Fibroblast of villous mesenchyme (primary cell): Measurements from ENCODE around the gene SEPTIN10. TPM values are rescaled to one million over a fixed set of nuclear protein-coding genes. Genes with fewer than 3 reads are reported as not detected.

Experiments used
- DNase-seq: peaks from one replicate; pipeline ENCODE4 v3.0.0-alpha.2; 2010; ENCODE audit warnings: low read depth
- H3K4me3 ChIP-seq: 2 replicates; pipeline ENCODE4 v1.5.1; 2011; ENCODE audit warnings: low read depth, mild to moderate bottlenecking, low read length
- CTCF ChIP-seq: IDR thresholded peaks from 2 replicates; pipeline ENCODE4 v1.5.1; 2012; ENCODE audit warnings: low read depth, mild to moderate bottlenecking, low read length; ENCODE audit not compliant: insufficient read depth
- total RNA-seq: library from RNA; depleted of rRNA; stranded (reverse); fragments of >200 nt; gene quantifications from 2 replicates; pipeline ENCODE4 v1.2.3, GENCODE V29; 2012

Gene SEPTIN10
- total RNA-seq, 1 donor = 83.3 TPM

DNA sequence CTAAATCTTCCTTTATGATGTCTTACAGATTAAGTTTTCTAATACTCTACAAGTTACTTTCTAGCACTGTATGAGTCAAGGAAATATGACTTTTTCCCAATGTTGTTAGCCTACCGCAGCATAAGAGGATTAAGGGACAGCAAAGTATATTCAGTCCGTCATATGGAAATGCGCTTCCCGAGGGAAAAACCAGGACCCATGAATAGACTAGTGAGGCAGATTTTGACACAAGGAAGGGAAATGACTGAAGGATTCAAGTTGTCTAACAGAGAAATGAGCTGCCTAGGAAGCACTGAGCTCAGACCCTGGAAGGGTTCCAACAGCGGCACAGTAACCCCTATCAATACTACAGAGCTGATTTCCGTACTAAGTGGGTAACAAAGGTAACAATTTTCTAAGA, 12.0 kb downstream of the SEPTIN10 start:
- no peak for TF ChIP-seq CTCF
- DNase-seq = no peak
- H3K4me3 ChIP-seq = no peak overlapping the region

DNA sequence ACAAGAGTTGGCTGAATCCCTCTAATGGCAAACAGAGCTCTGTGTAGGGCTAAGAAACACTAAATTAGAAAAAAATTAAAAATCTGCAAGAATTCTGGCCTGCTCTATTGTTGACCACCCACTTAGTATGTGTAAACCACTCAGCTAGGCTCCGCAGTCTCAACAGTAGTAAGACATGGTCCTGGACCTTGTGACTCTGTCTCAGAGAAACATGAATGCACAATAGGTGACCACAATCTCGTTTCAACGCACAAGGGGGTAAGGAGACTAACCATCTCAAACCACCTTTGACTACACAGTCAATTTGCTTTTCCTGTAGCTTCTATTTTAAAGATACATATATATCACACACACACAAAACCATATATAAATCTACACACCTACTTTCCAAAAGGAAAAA, 16.5 kb downstream of the SEPTIN10 start:
- H3K4me3 ChIP-seq = no peak overlapping the region
- TF ChIP-seq CTCF = no peak
- DNase-seq = no peak

DNA sequence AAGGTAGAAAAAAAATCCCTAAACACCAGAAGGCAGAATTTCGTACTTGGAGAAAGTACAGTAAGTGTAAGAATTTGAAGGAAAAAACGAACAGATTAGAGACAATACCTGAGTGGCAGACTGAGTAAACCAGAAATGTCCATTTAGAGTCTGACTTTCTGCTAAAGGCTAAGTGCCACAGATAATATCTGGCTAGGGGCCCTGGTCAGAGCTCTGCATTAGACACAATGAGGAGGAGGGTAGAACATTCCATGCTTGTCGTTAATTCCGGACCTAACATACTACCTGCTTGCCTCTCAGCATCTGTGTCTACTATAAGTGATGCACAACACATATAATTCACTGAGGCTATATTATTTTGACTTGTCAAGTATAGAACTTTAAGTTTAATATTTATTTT, 18.1 kb downstream of the SEPTIN10 start:
- no peak for TF ChIP-seq CTCF
- no peak for DNase-seq
- H3K4me3 ChIP-seq = no peak overlapping the region

GRCh38 chr2:109594246-109594885, 19.4 kb downstream of the SEPTIN10 start:
- no peak overlapping the region for H3K4me3 ChIP-seq
- TF ChIP-seq CTCF = no peak
- no peak for DNase-seq

DNA sequence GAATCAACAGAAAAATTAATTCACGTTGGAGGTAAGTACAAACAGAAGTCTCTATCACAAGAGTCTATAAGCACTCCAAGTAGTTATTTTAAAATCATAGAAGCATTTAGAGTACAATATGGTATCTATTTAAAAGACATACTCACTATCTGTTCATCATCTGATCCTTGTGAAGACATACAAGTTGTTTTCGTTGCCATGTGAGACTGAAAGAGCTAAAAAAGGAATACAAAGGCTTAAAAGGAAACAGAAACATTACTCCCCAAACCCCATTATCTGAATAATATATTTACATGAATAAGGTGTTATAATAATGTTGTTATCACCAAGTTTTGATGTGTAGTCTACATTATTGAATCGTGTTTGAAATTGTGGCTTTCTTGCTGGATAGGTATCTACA, 20.9 kb downstream of the SEPTIN10 start:
- no peak for TF ChIP-seq CTCF
- DNase-seq = no peak
- no peak overlapping the region for H3K4me3 ChIP-seq

GRCh38 chr2:109591206-109591605, 22.6 kb downstream of the SEPTIN10 start:
- no peak for DNase-seq
- H3K4me3 ChIP-seq = no peak overlapping the region
- TF ChIP-seq CTCF = no peak

- no peak overlapping the region for H3K4me3 ChIP-seq
- no peak for TF ChIP-seq CTCF
- DNase-seq = no peak
Measured at GRCh38 chr2:109586687-109587086, 27.1 kb downstream of the SEPTIN10 start.
